ENCODE results near the gene NAGA. TPM values are rescaled to one million over a fixed set of nuclear protein-coding genes. Genes with fewer than 3 reads are reported as not detected.

Gene NAGA
- total and polyA plus RNA-seq, 2 donors (not counting 1 experiment from before 2014, with no cell fraction given), result 13.2 to 20.2 TPM

- Mint-ChIP-seq H3K27me3 (no peaks in the 10 kb centered on the region), H3K27ac (no peak overlapping the region), H3K9me3 (ENCODE audit: insufficient read depth) (no peaks in the 10 kb centered on the region), H3K4me3 (no peak overlapping the region), H3K4me1 (peaks cover 45% of the 10 kb centered on the region)
- no peaks in the 10 kb centered on the region for H3K27me3 ChIP-seq (replicated peaks in 1 of 4; ENCODE audit: control extremely low read depth in 1 of 4, control insufficient read depth in 3 of 4, insufficient read depth in 4 of 4, low read length in 3 of 4)
- H3K4me3 ChIP-seq (ENCODE audit: control extremely low read depth in 1 of 5, extremely low read depth in 1 of 5, insufficient read depth in 1 of 5, low read depth in 2 of 5, low read length in 4 of 5), result no peak overlapping the region
- peaks cover 0 to 52% of the 10 kb centered on the region in 2 experiments for H3K36me3 ChIP-seq (replicated peaks in 1 of 2; ENCODE audit: control extremely low read depth in 1 of 2, control insufficient read depth in 1 of 2, extremely low read depth in 1 of 2, insufficient read depth in 2 of 2, low read length in 1 of 2)
- POLR2A ChIA-PET, result no interaction called here
- H3K4me1 ChIP-seq (ENCODE audit: control insufficient read depth in 2 of 2, insufficient read depth in 2 of 2, low read length in 2 of 2), result peaks cover 14 to 20% of the 10 kb centered on the region in 2 donors
- intact Hi-C loops (cut with micrococcal nuclease), result no loop called here
- DNase-seq, result no peak
- CTCF ChIA-PET, result interaction anchor here (0.6 kb wide), 1 partner anchor 365 kb away, joined by 4 read pairs; no protein-coding TSS in a partner anchor
- ATAC-seq (ENCODE audit: low read depth), result no peak
- no peak overlapping the region for H3K4me2 ChIP-seq (replicated peaks; ENCODE audit: low read depth, low read length, poor library complexity, severe bottlenecking)
- TF ChIP-seq CTCF (IDR thresholded peaks at IDR 0.05) (no peak), EZH2 (IDR thresholded peaks at IDR 0.05; ENCODE audit: borderline replicate concordance, insufficient read depth, low read depth, low read length, poor library complexity, severe bottlenecking) (no peak)
- no peak overlapping the region for H3K27ac ChIP-seq (ENCODE audit: low read length in 2 of 2)
- peaks cover 15% of the 10 kb centered on the region for H4K20me1 ChIP-seq (ENCODE audit: control insufficient read depth, insufficient read depth, low read length, poor library complexity, severe bottlenecking)
- H3K9ac ChIP-seq (ENCODE audit: low read length), result no peak overlapping the region
- H3K79me2 ChIP-seq (ENCODE audit: control insufficient read depth, insufficient read depth, low read length), result peaks cover 81% of the 10 kb centered on the region
- H3K9me3 ChIP-seq (ENCODE audit: control extremely low read depth in 1 of 3, control insufficient read depth in 2 of 3, insufficient read depth in 1 of 3, low read length in 2 of 3), result no peaks in the 10 kb centered on the region
- WGBS (ENCODE audit: insufficient coverage), result 100% methylated on average over 6 of the region's 6 CpGs
- no peak overlapping the region for H2AFZ ChIP-seq (ENCODE audit: insufficient read depth, low read depth, low read length, poor library complexity, severe bottlenecking)
These were observed 15.4 kb upstream of the NAGA start for GRCh38 chr22:42086051-42086450.

GRCh38 chr22:42084874-42085273 is 14.3 kb upstream of the NAGA start:
- Mint-ChIP-seq H3K4me3 (no peak overlapping the region), H3K27me3 (no peaks in the 10 kb centered on the region), H3K4me1 (peaks cover 50% of the 10 kb centered on the region), H3K9me3 (ENCODE audit: insufficient read depth) (no peaks in the 10 kb centered on the region), H3K27ac (no peak overlapping the region)
- WGBS (ENCODE audit: insufficient coverage), result 100% methylated on average over 6 of the region's 8 CpGs
- H3K27ac ChIP-seq (ENCODE audit: low read length in 2 of 2), result no peak overlapping the region
- H3K79me2 ChIP-seq (ENCODE audit: control insufficient read depth, insufficient read depth, low read length), result peaks cover 89% of the 10 kb centered on the region
- no peak overlapping the region for H2AFZ ChIP-seq (ENCODE audit: insufficient read depth, low read depth, low read length, poor library complexity, severe bottlenecking)
- H3K27me3 ChIP-seq (replicated peaks in 1 of 4; ENCODE audit: control extremely low read depth in 1 of 4, control insufficient read depth in 3 of 4, insufficient read depth in 4 of 4, low read length in 3 of 4), result no peaks in the 10 kb centered on the region
- H3K4me3 ChIP-seq (ENCODE audit: control extremely low read depth in 1 of 5, extremely low read depth in 1 of 5, insufficient read depth in 1 of 5, low read depth in 2 of 5, low read length in 4 of 5), result no peak overlapping the region
- TF ChIP-seq CTCF (IDR thresholded peaks at IDR 0.05) (no peak), EZH2 (IDR thresholded peaks at IDR 0.05; ENCODE audit: borderline replicate concordance, insufficient read depth, low read depth, low read length, poor library complexity, severe bottlenecking) (no peak)
- ChIA-PET POLR2A (interaction anchor here (0.6 kb wide), 1 partner anchor 166 kb away, joined by 4 read pairs; no protein-coding TSS in a partner anchor), CTCF (no interaction called here)
- peaks cover 0 to 52% of the 10 kb centered on the region in 2 experiments for H3K36me3 ChIP-seq (replicated peaks in 1 of 2; ENCODE audit: control extremely low read depth in 1 of 2, control insufficient read depth in 1 of 2, extremely low read depth in 1 of 2, insufficient read depth in 2 of 2, low read length in 1 of 2)
- H3K9me3 ChIP-seq (ENCODE audit: control extremely low read depth in 1 of 3, control insufficient read depth in 2 of 3, insufficient read depth in 1 of 3, low read length in 2 of 3), result no peaks in the 10 kb centered on the region
- ATAC-seq (ENCODE audit: low read depth) (no peak), DNase-seq (no peak)
- H4K20me1 ChIP-seq (ENCODE audit: control insufficient read depth, insufficient read depth, low read length, poor library complexity, severe bottlenecking), result peaks cover 15% of the 10 kb centered on the region
- no peak overlapping the region for H3K9ac ChIP-seq (ENCODE audit: low read length)
- peaks cover 21 to 26% of the 10 kb centered on the region in 2 donors for H3K4me1 ChIP-seq (ENCODE audit: control insufficient read depth in 2 of 2, insufficient read depth in 2 of 2, low read length in 2 of 2)
- intact Hi-C loops (cut with micrococcal nuclease), result no loop called here
- no peak overlapping the region for H3K4me2 ChIP-seq (replicated peaks; ENCODE audit: low read depth, low read length, poor library complexity, severe bottlenecking)
